SK-N-SH (cell line): ENCODE data around the gene TSPAN4. TPM values are rescaled to one million over a fixed set of nuclear protein-coding genes. Genes with fewer than 3 reads are reported as not detected.

ENCODE experiments used
- CTCF ChIA-PET: fragments of 300-600, 350-600 bp; formaldehyde crosslinking; extraction: SDS; loops from one replicate; lab custom pipeline; 2021; lab: Yijun Ruan, JAX
- POLR2A ChIA-PET: fragments of 350-600 bp; sonication (Branson Sonifier 250); formaldehyde crosslinking; extraction: SDS; loops from one replicate; lab custom pipeline; 2020; ENCODE audit warnings: antibody characterized with exemption, inconsistent platforms; lab: Yijun Ruan, JAX
- DNase-seq: peaks from one replicate; pipeline ENCODE4 v3.0.0; 2012
- H2AFZ ChIP-seq: fragments of 200-600 bp; sonication (generic); 2 replicates; pipeline ENCODE4 v1.8.1; 2016; ENCODE audit warnings: antibody characterized with exemption, mild to moderate bottlenecking, low read depth
- H3F3A ChIP-seq: fragments of 200-600 bp; sonication (generic); replicated peaks from 2 replicates; pipeline ENCODE3; 2016; ENCODE audit warnings: antibody characterized with exemption, mild to moderate bottlenecking; ENCODE audit not compliant: insufficient read depth
- H3K27ac ChIP-seq, 2 experiments: fragments of 200-500 bp in 1 of 2; fragments of 200-600 bp in 1 of 2; sonication (Bioruptor generic) in 1 of 2; sonication (generic), shearing (Covaris generic) in 1 of 2; 2 replicates each; pipeline versions ENCODE4 v1.5.1 to v1.6.1; 2014 to 2016; ENCODE audit warnings: low read depth in 2 of 2, inconsistent platforms in 1 of 2, low read length in 1 of 2, mild to moderate bottlenecking in 1 of 2, mixed read lengths in 1 of 2
- H3K27me3 ChIP-seq: fragments of 200-600 bp; sonication (generic), shearing (Covaris generic); 2 replicates; pipeline ENCODE4 v1.6.1; 2016; ENCODE audit warnings: mixed run types; ENCODE audit not compliant: insufficient read depth
- H3K36me3 ChIP-seq, 2 experiments: fragments of 200-500 bp in 1 of 2; fragments of 200-600 bp in 1 of 2; sonication (Bioruptor generic) in 1 of 2; sonication (generic) in 1 of 2; replicated peaks in 1 of 2; 2 replicates each; pipeline versions ENCODE3 to v1.5.1; 2014 to 2016; ENCODE audit warnings: low read length in 1 of 2, mild to moderate bottlenecking in 1 of 2; ENCODE audit not compliant: insufficient read depth in 2 of 2, control insufficient read depth in 1 of 2
- H3K4me1 ChIP-seq, 2 experiments: fragments of 200-500 bp in 1 of 2; fragments of 200-600 bp in 1 of 2; sonication (Bioruptor generic) in 1 of 2; sonication (generic), shearing (Covaris generic) in 1 of 2; 2 replicates each; pipeline versions ENCODE4 v1.5.1 to v1.6.1; 2014 to 2016; ENCODE audit warnings: low read depth in 1 of 2, low read length in 1 of 2, mixed run types in 1 of 2; ENCODE audit not compliant: insufficient read depth in 2 of 2, control insufficient read depth in 1 of 2
- H3K4me2 ChIP-seq: fragments of 200-600 bp; sonication (generic), shearing (Covaris generic); 2 replicates; pipeline ENCODE4 v1.6.1; 2017; ENCODE audit warnings: mixed run types
- H3K4me3 ChIP-seq, 2 experiments: fragments of 200-500 bp in 1 of 2; fragments of 200-600 bp in 1 of 2; sonication (Bioruptor generic) in 1 of 2; sonication (generic), shearing (Covaris generic) in 1 of 2; 2 replicates each; pipeline versions ENCODE4 v1.5.1 to v1.8.1; 2014 to 2016; ENCODE audit warnings: low read depth in 2 of 2, inconsistent platforms in 1 of 2, low read length in 1 of 2, mild to moderate bottlenecking in 1 of 2, mixed read lengths in 1 of 2, moderate library complexity in 1 of 2
- H3K79me2 ChIP-seq: fragments of 200-600 bp; sonication (generic); 2 replicates; pipeline ENCODE4 v1.8.1; 2017; ENCODE audit warnings: mild to moderate bottlenecking; ENCODE audit not compliant: insufficient read depth
- H3K9ac ChIP-seq: fragments of 200-600 bp; sonication (generic); 2 replicates; pipeline ENCODE4 v1.6.1; 2017; ENCODE audit warnings: mixed run types
- H3K9me2 ChIP-seq: fragments of 200-600 bp; sonication (generic); 2 replicates; pipeline ENCODE4 v1.6.1; 2017; ENCODE audit warnings: mixed run types
- H3K9me3 ChIP-seq: fragments of 200-600 bp; sonication (generic); 2 replicates; pipeline ENCODE4 v1.6.1; 2017; ENCODE audit warnings: mixed run types, mild to moderate bottlenecking, moderate library complexity
- H4K20me1 ChIP-seq: fragments of 200-600 bp; sonication (generic); 2 replicates; pipeline ENCODE4 v1.6.1; 2017; ENCODE audit warnings: mild to moderate bottlenecking, mixed run types; ENCODE audit not compliant: insufficient read depth
- CTCF ChIP-seq: fragments of 200-600 bp; sonication (generic); IDR thresholded peaks from 2 replicates; pipeline ENCODE4 v1.6.1; 2017; ENCODE audit warnings: antibody characterized with exemption, mild to moderate bottlenecking, moderate library complexity
- FOXJ3 ChIP-seq: sonication (generic); formaldehyde crosslinking; IDR thresholded peaks from 2 replicates; pipeline ENCODE4 v1.5.1; 2020; ENCODE audit warnings: mild to moderate bottlenecking, missing genetic modification reagents
- FOXM1 ChIP-seq: IDR thresholded peaks from 2 replicates; pipeline ENCODE4 v1.4.0; 2012; ENCODE audit warnings: low read depth, mild to moderate bottlenecking
- JUND ChIP-seq: IDR thresholded peaks from 2 replicates; pipeline ENCODE4 v1.4.0; 2012
- MEF2A ChIP-seq: IDR thresholded peaks from 2 replicates; pipeline ENCODE4 v1.4.0; 2012; ENCODE audit warnings: low read depth, borderline replicate concordance
- MXI1 ChIP-seq: IDR thresholded peaks from 2 replicates; pipeline ENCODE4 v1.6.1; 2012; ENCODE audit warnings: mild to moderate bottlenecking, low read depth, low read length, improper control_type of control experiment
- NRF1 ChIP-seq: IDR thresholded peaks from 2 replicates; pipeline ENCODE4 v1.6.1; 2012; ENCODE audit warnings: low read depth, mild to moderate bottlenecking, low read length
- POLR2AphosphoS5 ChIP-seq: IDR thresholded peaks from 2 replicates; pipeline ENCODE4 v1.6.1; 2012; ENCODE audit warnings: low read depth, low read length
- RCOR1 ChIP-seq: fragments of 150-350 bp; IDR thresholded peaks from 2 replicates; pipeline ENCODE4 v1.6.1; 2017; ENCODE audit warnings: antibody characterized with exemption, low read length
- RFX5 ChIP-seq: IDR thresholded peaks from 2 replicates; pipeline ENCODE4 v1.6.1; 2012; ENCODE audit warnings: mild to moderate bottlenecking, improper control_type of control experiment, low read length
- TEAD4 ChIP-seq: IDR thresholded peaks from 2 replicates; pipeline ENCODE4 v1.4.0; 2012; ENCODE audit warnings: mild to moderate bottlenecking, borderline replicate concordance; ENCODE audit not compliant: insufficient read depth
- WGBS: methylation state at CpG from one replicate; pipeline ENCODE4 v1.1.6; 2017; ENCODE audit warnings: low lambda C conversion rate; 5-methylcytosine and 5-hydroxymethylcytosine counted together
- polyA plus RNA-seq, 3 experiments: library from polyadenylated mRNA; depleted of rRNA; stranded (reverse); fragments of >200 nt; gene quantifications; 2 replicates each; pipeline ENCODE4 v1.2.3, GENCODE V29; 2012
- TF ChIP-seq, protein P1 (sequence below): IDR thresholded peaks from 2 replicates; pipeline ENCODE4 v1.4.0; 2012; ENCODE audit warnings: low read depth, borderline replicate concordance

Gene TSPAN4
- polyA plus RNA-seq, 1 of the 3 experiments (the other 2 are of a cell fraction): 226 TPM

DNA sequence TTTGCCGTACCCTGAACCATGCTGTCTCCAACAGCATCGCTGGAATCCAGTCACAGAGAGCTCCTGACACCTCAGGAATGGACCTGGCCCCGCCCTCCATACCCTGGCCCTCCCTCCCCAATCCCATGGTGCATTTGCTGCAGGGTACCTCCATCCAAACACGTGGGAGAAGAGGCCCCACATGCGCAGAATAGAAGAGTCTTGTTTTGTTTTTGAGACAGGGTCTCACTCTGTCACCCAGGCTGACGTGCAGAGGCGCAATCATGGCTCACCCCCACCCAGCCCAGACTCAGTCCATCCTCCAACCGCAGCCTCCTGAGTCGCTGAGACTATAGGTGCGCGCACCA is 26.2 kb upstream of the TSPAN4 start:
- WGBS: 86% methylated on average over 11 of the region's 11 CpGs
- CTCF ChIA-PET: interaction anchor here (1.3 kb wide), 1 partner anchor 108 kb away, joined by 5 read pairs; no protein-coding TSS in a partner anchor

GRCh38 chr11:818396-819128 is 24.1 kb upstream of the TSPAN4 start, which contains the start of gene PNPLA2:
Gene PNPLA2, plus strand, starts transcription at chr11:818914. Its CDS starts 805 bp downstream, at chr11:819719.
- Histone ChIP-seq H3K4me2 (peak within 1 kb of the TSS; percentile 98), H3K27me3 (no peaks in the 10 kb centered on the region), H3K9ac (peak within 1 kb of the TSS; percentile 83), H3K27ac (peak within 1 kb of the TSS; percentile 73 to 75), H3K36me3 (peaks cover 3 to 5% of the 10 kb centered on the region in 2 experiments), H3K9me2 (no peaks in the 10 kb centered on the region), H3K4me3 (peak within 1 kb of the TSS; percentile 71 to 79), H3K9me3 (no peaks in the 10 kb centered on the region), H3K4me1 (peaks cover 14 to 26% of the 10 kb centered on the region in 2 experiments; a peak in 3 of 4 replicates), H2AFZ (peak within 1 kb of the TSS; percentile 82; the same call in 1 of the 2 replicates), H3K79me2 (peaks cover 26% of the 10 kb centered on the region), H3F3A (peaks cover 20% of the 10 kb centered on the region), H4K20me1 (peaks cover 28% of the 10 kb centered on the region)
- ChIA-PET CTCF (interaction anchor here (0.8 to 1.7 kb wide), 10 partner anchors 9 to 123 kb away, joined by 3 to 9 read pairs (median 4); partner anchors contain the start of genes CD151, CRACR2B, DEAF1 and RPLP2), POLR2A (interaction anchor here (0.7 to 2.7 kb wide), 15 partner anchors 9 to 123 kb away, joined by 3 to 34 read pairs (median 6); partner anchors contain the start of genes CD151, CEND1, CRACR2B and DEAF1)
- no peak for DNase-seq
- TF ChIP-seq FOXJ3 (CRISPR knock-in tag): no peak
- TF ChIP-seq RFX5: no peak
- TF ChIP-seq POLR2AphosphoS5: no peak
- no peak for TF ChIP-seq TEAD4
- TF ChIP-seq FOXM1: no peak
- TF ChIP-seq, protein P1, sequence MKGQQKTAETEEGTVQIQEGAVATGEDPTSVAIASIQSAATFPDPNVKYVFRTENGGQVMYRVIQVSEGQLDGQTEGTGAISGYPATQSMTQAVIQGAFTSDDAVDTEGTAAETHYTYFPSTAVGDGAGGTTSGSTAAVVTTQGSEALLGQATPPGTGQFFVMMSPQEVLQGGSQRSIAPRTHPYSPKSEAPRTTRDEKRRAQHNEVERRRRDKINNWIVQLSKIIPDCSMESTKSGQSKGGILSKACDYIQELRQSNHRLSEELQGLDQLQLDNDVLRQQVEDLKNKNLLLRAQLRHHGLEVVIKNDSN: no peak
- TF ChIP-seq JUND: no peak
- no peak for TF ChIP-seq RCOR1
- 59% methylated on average over 18 of the region's 20 CpGs for WGBS

More for the DNA sequence above, 26.2 kb upstream of the TSPAN4 start:
- no peak overlapping the region for H3K4me2 ChIP-seq
- H3K36me3 ChIP-seq: peaks cover 21 to 24% of the 10 kb centered on the region in 2 experiments
- no peak overlapping the region for H3K27ac ChIP-seq
- TF ChIP-seq NRF1: no peak
- TF ChIP-seq FOXJ3 (CRISPR knock-in tag): no peak
- TF ChIP-seq MXI1: no peak
- TF ChIP-seq MEF2A: no peak
- no peak for TF ChIP-seq CTCF
- TF ChIP-seq FOXM1: no peak
- TF ChIP-seq, all 33 proteins: peak for 0
- no peaks in the 10 kb centered on the region for H3K27me3 ChIP-seq
- H3K9ac ChIP-seq: no peak overlapping the region
- no peaks in the 10 kb centered on the region for H3K9me2 ChIP-seq
- H2AFZ ChIP-seq: no peak overlapping the region
- H3K4me3 ChIP-seq: no peak overlapping the region
- POLR2A ChIA-PET: no interaction called here
- H3K79me2 ChIP-seq: peaks cover 34% of the 10 kb centered on the region
- peaks cover 31% of the 10 kb centered on the region for H3F3A ChIP-seq
- peaks cover 7 to 28% of the 10 kb centered on the region in 2 experiments; a peak in 3 of 4 replicates for H3K4me1 ChIP-seq
- H4K20me1 ChIP-seq: peaks cover 30% of the 10 kb centered on the region
- H3K9me3 ChIP-seq: no peaks in the 10 kb centered on the region
- DNase-seq: no peak
